Activated CD4-positive, alpha-beta T cell treated with anti-CD3 and anti-CD28 coated beads for 48 hours (primary cell): Measurements from ENCODE around the gene MCAT.
"Not testable (repeated sequence)": the region's sequence is repeated elsewhere in the genome, so short reads cannot be mapped to it uniquely, and the experiment has no call there.

Experiments
- DNase-seq: peaks from one replicate; pipeline ENCODE4 v3.0.0-alpha.2; 2020

The MCAT gene

GRCh38 chr22:43118024-43118849, 25.0 kb downstream of the MCAT start:
- no peak for DNase-seq

DNA sequence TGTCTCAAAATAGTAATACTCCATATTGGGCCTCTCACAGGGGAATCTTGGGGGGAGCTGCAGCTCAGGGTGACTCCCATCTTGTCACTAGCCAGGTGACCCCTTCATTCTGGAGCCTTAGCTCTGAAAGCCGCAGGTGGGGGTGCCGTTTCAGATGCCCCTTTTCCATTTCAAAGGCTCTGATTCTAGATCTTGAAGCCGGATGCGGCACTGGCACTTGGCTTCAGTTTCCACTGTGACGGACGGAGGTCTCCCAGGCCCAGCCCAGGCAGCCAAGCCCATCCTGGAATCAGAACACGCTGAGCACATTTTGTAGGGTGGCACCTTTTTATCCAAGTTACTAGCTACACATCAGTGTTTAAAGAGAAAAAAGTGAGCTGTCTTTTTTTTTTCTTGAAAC, 26.3 kb downstream of the MCAT start:
- DNase-seq, result no peak

DNA sequence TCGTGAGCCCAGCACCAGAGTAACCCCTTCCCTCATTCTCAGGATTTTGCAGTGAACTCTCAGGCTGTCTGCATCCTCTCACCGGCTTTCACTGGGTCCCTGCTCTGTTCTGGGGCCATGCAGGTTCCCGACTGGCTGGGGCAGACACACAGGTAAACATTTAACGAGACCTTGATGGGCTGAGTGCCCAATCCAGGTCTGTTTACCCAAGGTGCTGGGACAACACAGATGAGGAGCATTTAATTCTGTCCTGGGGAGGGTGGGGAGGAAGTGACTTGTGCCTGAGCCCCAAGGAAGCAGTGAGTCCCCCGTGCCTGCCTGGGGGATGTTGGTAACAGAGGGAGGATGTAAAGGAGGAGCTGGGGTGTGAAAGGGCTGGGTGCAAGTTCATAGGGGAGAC, 28.2 kb downstream of the MCAT start:
- DNase-seq, result no peak

DNA sequence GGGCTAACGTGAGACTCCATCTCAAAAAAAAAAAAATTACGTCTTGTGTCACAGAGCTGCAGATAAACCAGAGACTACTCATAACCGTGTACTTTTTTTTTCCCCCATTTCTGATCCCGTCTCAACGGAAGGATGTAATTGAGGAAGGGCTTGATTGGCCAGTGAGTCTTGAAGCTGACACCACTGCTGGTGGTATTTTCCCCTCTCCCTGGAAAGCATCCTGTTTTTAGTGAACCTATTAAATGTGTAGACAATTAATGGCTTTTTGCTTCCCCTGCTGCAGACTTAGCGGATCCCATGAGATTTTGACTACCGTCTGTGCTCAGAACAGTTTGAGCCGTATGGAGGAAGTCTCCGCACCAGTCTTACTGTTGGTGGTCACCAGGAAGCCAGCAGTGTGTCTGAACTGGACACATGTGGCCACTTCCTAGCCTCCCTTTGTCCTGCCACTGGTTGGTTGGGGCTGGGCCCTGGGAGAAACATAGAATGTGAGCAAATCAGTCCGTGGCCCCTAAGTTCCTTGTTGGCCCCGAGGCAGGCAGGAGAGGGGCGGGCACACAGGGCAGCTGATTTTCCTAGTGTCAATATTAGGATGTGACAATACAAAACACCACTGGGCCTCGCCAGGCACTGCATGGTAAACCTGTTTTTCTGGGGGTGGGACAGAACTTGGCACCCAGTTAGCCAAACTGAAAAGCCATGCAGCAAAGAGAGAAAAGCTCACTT, 29.5 kb downstream of the MCAT start:
- DNase-seq, result no peak

- DNase-seq, result peak; percentile 48
Measured at GRCh38 chr22:43110927-43111623, 32.1 kb downstream of the MCAT start.

- peak; percentile 41 for DNase-seq
Measured at GRCh38 chr22:43110444-43110926, 32.7 kb downstream of the MCAT start, which contains the start of gene BIK. BIK (plus strand) TSS chr22:43110750; CDS start chr22:43124023, 13,273 bp downstream.

- no peak for DNase-seq
Measured at GRCh38 chr22:43109921-43110443, 33.2 kb downstream of the MCAT start.

- no peak for DNase-seq
Measured at GRCh38 chr22:43109511-43109910, 33.7 kb downstream of the MCAT start.

- DNase-seq, result no peak
Measured at GRCh38 chr22:43106302-43106701, 36.9 kb downstream of the MCAT start.

- not testable (repeated sequence) for DNase-seq
Measured at GRCh38 chr22:43104950-43105349, 38.2 kb downstream of the MCAT start.

DNA sequence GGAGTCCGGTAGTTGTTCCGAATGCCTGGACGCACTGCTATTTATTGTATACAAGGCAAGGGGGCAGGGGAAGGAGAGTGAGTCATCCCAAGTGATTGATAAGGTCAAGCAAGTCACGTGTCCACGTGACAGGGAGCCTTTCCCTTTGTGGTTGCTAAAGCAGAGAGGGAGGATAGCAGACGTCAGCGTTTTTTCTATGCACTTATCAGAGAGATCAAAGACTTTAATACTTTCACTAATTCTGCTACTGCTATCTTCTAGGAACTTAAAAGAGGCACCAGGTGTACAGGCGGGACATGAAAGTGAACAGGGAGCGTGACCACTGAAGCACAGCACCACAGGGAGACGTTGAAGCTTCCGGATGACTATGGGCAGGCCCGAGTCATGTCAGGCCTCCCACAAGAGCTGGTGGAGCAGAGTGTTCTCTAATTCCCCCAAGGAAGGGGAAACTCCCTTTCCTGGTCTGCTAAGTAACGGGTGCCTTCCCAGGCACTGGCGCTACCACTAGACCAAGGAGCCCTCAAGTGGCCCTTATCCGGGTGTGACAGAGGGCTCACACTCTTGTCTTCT, 39.1 kb downstream of the MCAT start:
- DNase-seq, result peak; percentile 37

DNA sequence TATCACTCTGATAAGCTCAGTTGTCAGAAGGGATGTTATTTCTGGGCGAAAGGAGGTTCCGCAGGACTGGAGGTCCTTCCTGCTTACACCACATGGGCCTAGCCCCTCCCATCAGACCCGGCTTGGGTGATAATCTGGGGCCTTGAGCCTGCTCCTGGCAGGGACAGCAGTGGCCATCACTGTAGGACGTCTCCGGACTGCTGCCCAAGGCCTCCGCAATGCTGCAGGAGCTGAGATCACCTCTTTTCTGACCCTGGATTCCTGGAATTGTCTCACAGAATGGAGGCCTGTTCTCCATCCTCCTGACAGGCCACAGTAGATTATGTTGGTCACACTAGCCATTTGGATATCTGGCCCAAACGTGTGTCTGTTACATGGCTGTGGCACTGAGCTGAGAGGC, 41.9 kb downstream of the MCAT start:
- DNase-seq, result no peak

GRCh38 chr22:43100225-43100624, 43.0 kb downstream of the MCAT start:
- DNase-seq, result no peak

- DNase-seq, result no peak
Measured at GRCh38 chr22:43099095-43099494, 44.1 kb downstream of the MCAT start.

GRCh38 chr22:43098356-43098755, 44.8 kb downstream of the MCAT start:
- DNase-seq, result no peak

DNA sequence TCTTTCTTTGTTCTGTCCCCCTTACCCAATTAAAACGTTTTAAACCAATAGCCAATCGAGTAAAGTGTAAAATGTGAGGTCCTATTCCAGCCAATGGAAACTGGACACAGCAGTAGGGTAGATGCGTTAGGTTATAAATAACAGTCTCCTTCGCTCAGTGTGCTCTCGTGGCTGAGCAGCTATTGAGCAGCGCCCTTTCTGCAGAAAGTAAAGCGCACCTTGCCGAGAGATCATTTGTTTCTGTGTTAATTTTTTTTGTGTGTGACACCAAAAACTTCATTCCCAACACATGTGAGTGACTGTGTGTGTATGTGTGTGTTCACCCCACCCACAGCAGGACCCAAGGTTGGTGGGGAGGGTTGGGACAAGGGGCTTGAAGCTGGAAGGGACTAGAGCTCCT, 46.8 kb downstream of the MCAT start:
- no peak for DNase-seq

GRCh38 chr22:43094551-43094950, 48.6 kb downstream of the MCAT start:
- DNase-seq, result no peak

DNA sequence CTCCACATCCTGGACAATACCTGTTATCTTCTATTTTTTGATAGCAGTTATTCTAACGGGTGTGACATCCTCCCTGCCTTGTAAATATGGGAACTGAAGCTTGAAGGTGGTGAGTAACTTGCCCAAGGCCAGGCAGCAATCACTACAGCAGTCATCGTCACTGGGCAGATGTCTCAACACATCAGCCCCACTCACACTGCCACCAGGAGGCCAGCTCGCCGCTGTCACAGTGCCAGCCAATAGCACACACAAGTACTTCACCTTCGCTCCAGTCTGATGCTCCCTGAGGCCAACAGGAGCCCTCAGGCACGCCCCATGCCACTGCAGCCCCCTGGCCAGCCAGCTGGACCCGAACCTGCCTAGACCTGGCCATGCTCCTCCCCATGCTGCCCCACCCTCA, 49.1 kb downstream of the MCAT start:
- DNase-seq, result no peak

GRCh38 chr22:43092085-43092484, 51.1 kb downstream of the MCAT start:
- no peak for DNase-seq

DNA sequence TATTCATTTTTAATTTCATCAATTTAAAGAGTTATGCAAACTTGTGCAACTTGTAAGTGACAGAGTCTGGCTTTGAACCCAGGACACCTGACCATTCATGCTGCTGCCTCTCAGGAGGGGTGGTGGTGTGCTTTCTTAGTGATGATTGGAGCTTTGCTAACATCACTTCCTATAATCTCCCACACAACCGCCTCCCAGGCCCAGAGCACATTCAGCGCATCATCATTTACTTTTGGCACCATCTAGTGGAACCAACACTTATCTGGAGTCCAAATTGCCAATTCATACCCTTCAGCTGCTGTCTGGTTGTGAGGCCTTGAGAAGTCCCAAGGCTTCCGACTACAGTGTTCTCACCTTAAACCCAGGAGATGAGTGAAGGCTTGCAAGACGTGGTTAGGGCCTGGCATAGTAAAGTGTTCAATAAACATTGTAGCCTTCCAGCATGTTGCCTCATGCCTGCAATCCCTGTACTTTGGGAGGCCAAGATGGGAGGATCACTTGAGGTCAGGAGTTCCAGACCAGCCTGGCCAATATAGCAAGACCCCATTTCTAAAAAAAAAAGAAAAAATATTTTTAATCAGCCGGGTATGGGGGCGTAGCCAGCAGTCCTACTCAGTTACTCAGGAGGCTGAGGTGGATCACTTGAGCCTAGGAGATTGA, 52.9 kb downstream of the MCAT start:
- DNase-seq, result peak; percentile 72

GRCh38 chr22:43088984-43089717, 54.0 kb downstream of the MCAT start, which contains the start of gene TTLL1:
TTLL1 (minus strand) TSS chr22:43089391; CDS start chr22:43075586, 13,805 bp downstream.
- peak; percentile 95 for DNase-seq
